H9 (cell line): ENCODE results near the gene TMEM225B. TPM values are rescaled to one million over a fixed set of nuclear protein-coding genes. Genes with fewer than 3 reads are reported as not detected.

Experiments
- DNase-seq: peaks from one replicate; pipeline ENCODE4 v3.0.0-alpha.2; 2017
- H2AFZ ChIP-seq: one replicate; pipeline ENCODE4 v1.6.1; 2013; ENCODE audit warnings: mild to moderate bottlenecking, low read length, control low read depth, moderate library complexity
- H2AK5ac ChIP-seq: 2 replicates; pipeline ENCODE4 v1.6.1; 2013; ENCODE audit warnings: low read length, control low read depth, mixed read lengths; ENCODE audit not compliant: insufficient read length
- H2BK120ac ChIP-seq: one replicate; pipeline ENCODE4 v1.6.1; 2013; ENCODE audit warnings: low read depth, mild to moderate bottlenecking, low read length, control low read depth, inconsistent platforms; ENCODE audit not compliant: poor library complexity, severe bottlenecking
- H2BK12ac ChIP-seq: 2 replicates; pipeline ENCODE4 v1.6.1; 2013; ENCODE audit warnings: low read length, control low read depth, mixed read lengths, low read depth; ENCODE audit not compliant: insufficient read length
- H2BK15ac ChIP-seq: 2 replicates; pipeline ENCODE4 v1.6.1; 2013; ENCODE audit warnings: low read depth, low read length, control low read depth
- H2BK20ac ChIP-seq: one replicate; pipeline ENCODE4 v1.6.1; 2013; ENCODE audit warnings: low read depth, mild to moderate bottlenecking, low read length, control low read depth, inconsistent platforms; ENCODE audit not compliant: poor library complexity, severe bottlenecking
- H2BK5ac ChIP-seq: 2 replicates; pipeline ENCODE4 v1.6.1; 2013; ENCODE audit warnings: low read length, control low read depth, mixed read lengths; ENCODE audit not compliant: insufficient read length
- H3K14ac ChIP-seq: 2 replicates; pipeline ENCODE4 v1.6.1; 2013; ENCODE audit warnings: low read length, control low read depth; ENCODE audit not compliant: insufficient read depth
- H3K18ac ChIP-seq: 2 replicates; pipeline ENCODE4 v1.6.1; 2013; ENCODE audit warnings: low read depth, mild to moderate bottlenecking, mixed read lengths, low read length, control low read depth; ENCODE audit not compliant: insufficient read length
- H3K23ac ChIP-seq: 2 replicates; pipeline ENCODE4 v1.6.1; 2013; ENCODE audit warnings: low read length, control low read depth, mixed read lengths, low read depth; ENCODE audit not compliant: insufficient read length
- H3K23me2 ChIP-seq: 2 replicates; pipeline ENCODE4 v1.6.1; 2013; ENCODE audit warnings: low read depth, mild to moderate bottlenecking, mixed read lengths, low read length, control low read depth; ENCODE audit not compliant: insufficient read length, poor library complexity, severe bottlenecking
- H3K27ac ChIP-seq: 2 replicates; pipeline ENCODE4 v1.5.1; 2013; ENCODE audit warnings: low read length, control low read depth, mixed read lengths, low read depth; ENCODE audit not compliant: insufficient read length
- H3K27me3 ChIP-seq: 2 replicates; pipeline ENCODE4 v1.6.1; 2013; ENCODE audit warnings: low read length, control low read depth, inconsistent platforms; ENCODE audit not compliant: insufficient read depth
- H3K4ac ChIP-seq: 2 replicates; pipeline ENCODE4 v1.6.1; 2013; ENCODE audit warnings: low read depth, mild to moderate bottlenecking, control low read depth, inconsistent platforms, low read length, moderate library complexity
- H3K4me1 ChIP-seq: 2 replicates; pipeline ENCODE4 v1.6.1; 2013; ENCODE audit warnings: low read length, control low read depth, inconsistent platforms; ENCODE audit not compliant: insufficient read depth
- H3K4me2 ChIP-seq: 2 replicates; pipeline ENCODE4 v1.6.1; 2013; ENCODE audit warnings: low read length, control low read depth, mixed read lengths; ENCODE audit not compliant: insufficient read length, insufficient read depth
- H3K56ac ChIP-seq: 2 replicates; pipeline ENCODE4 v1.6.1; 2013; ENCODE audit warnings: low read depth, mild to moderate bottlenecking, mixed read lengths, low read length, control low read depth; ENCODE audit not compliant: insufficient read length
- H3K79me1 ChIP-seq: 2 replicates; pipeline ENCODE4 v1.6.1; 2013; ENCODE audit warnings: low read depth, mild to moderate bottlenecking, moderate library complexity, low read length, control low read depth, inconsistent platforms; ENCODE audit not compliant: insufficient read depth, poor library complexity, severe bottlenecking
- H3K79me2 ChIP-seq: 2 replicates; pipeline ENCODE4 v1.6.1; 2013; ENCODE audit warnings: low read length, control low read depth, inconsistent platforms; ENCODE audit not compliant: insufficient read depth
- H3K9ac ChIP-seq: 2 replicates; pipeline ENCODE4 v1.6.1; 2013; ENCODE audit warnings: low read length, control low read depth, mixed read lengths; ENCODE audit not compliant: insufficient read length; ENCODE audit errors: extremely low read depth
- H3K9me3 ChIP-seq: one replicate; pipeline ENCODE4 v1.6.1; 2013; ENCODE audit warnings: low read depth, low read length, inconsistent platforms; ENCODE audit not compliant: control insufficient read depth
- H3T11ph ChIP-seq: one replicate; pipeline ENCODE4 v1.6.1; 2013; ENCODE audit warnings: mild to moderate bottlenecking, low read length, control low read depth, inconsistent platforms
- H4K20me1 ChIP-seq: one replicate; pipeline ENCODE4 v1.6.1; 2013; ENCODE audit not compliant: control insufficient read depth, insufficient read length, insufficient read depth
- H4K5ac ChIP-seq: 2 replicates; pipeline ENCODE4 v1.6.1; 2013; ENCODE audit warnings: low read depth, mild to moderate bottlenecking, mixed read lengths, low read length, control low read depth; ENCODE audit not compliant: insufficient read length
- H4K8ac ChIP-seq: replicated peaks from 2 replicates; pipeline ENCODE4 v1.6.1; 2013; ENCODE audit warnings: low read length, control low read depth, mixed read lengths, low read depth; ENCODE audit not compliant: insufficient read length
- H4K91ac ChIP-seq: 2 replicates; pipeline ENCODE4 v1.6.1; 2013; ENCODE audit warnings: low read depth, mild to moderate bottlenecking, moderate library complexity, mixed read lengths, low read length, control low read depth; ENCODE audit not compliant: insufficient read length
- H3K27ac Mint-ChIP-seq, 3 experiments: 2 replicates in 2 of 3; 3 replicates in 1 of 3; pipeline ENCODE4 v1.8.0; 2020 to 2021; ENCODE audit warnings: mixed read lengths in 3 of 3, mild to moderate bottlenecking in 1 of 3, moderate library complexity in 1 of 3
- H3K27me3 Mint-ChIP-seq: 2 replicates; pipeline ENCODE4 v1.8.0; 2021; ENCODE audit warnings: low read depth, mild to moderate bottlenecking, moderate library complexity, mixed read lengths
- H3K36me3 Mint-ChIP-seq, 3 experiments: 2 replicates in 2 of 3; 3 replicates in 1 of 3; pipeline ENCODE4 v1.8.0; 2020 to 2021; ENCODE audit warnings: low read depth in 3 of 3, mixed read lengths in 3 of 3; ENCODE audit not compliant: insufficient read depth in 1 of 3
- H3K4me1 Mint-ChIP-seq, 2 experiments: 2 replicates each; pipeline ENCODE4 v1.8.0; 2020; ENCODE audit warnings: mixed read lengths in 2 of 2
- H3K4me3 Mint-ChIP-seq, 2 experiments: 2 replicates in 1 of 2; 3 replicates in 1 of 2; pipeline ENCODE4 v1.8.0; 2020 to 2021; ENCODE audit warnings: mild to moderate bottlenecking in 2 of 2, mixed read lengths in 2 of 2, moderate library complexity in 1 of 2
- H3K9me3 Mint-ChIP-seq, 2 experiments: 2 replicates in 1 of 2; 3 replicates in 1 of 2; pipeline ENCODE4 v1.8.0; 2020; ENCODE audit warnings: mild to moderate bottlenecking in 2 of 2, mixed read lengths in 2 of 2, moderate library complexity in 1 of 2
- CTCF ChIP-seq: fragments of 200-600 bp; sonication (generic); conservative IDR thresholded peaks from 3 replicates; pipeline ENCODE4 v1.8.0; 2021; ENCODE audit warnings: antibody characterized with exemption, mild to moderate bottlenecking
- WGBS: extraction: QIAGEN DNeasy Blood & Tissue Kit; methylation state at CpG from one replicate; pipeline ENCODE4 v1.1.7; 2013; ENCODE audit warnings: missing lambda C conversion rate, low lambda C conversion rate, mixed read lengths; ENCODE audit not compliant: insufficient read length; ENCODE audit errors: extremely low coverage; 5-methylcytosine and 5-hydroxymethylcytosine counted together
- total RNA-seq: library from RNA; stranded (reverse); gene quantifications from 2 replicates; pipeline ENCODE4 v1.2.1, GENCODE V29; 2021

Gene TMEM225B
- total RNA-seq, 1 experiment from 2014 or later = not detected

GRCh38 chr7:99648843-99649242 is 50.8 kb downstream of the TMEM225B start:
- Histone ChIP-seq H4K91ac (no peak overlapping the region), H3K14ac (no peak overlapping the region), H3K56ac (no peak overlapping the region), H3K27ac (no peak overlapping the region), H3K79me1 (no peaks in the 10 kb centered on the region), H4K8ac (no peak overlapping the region), H2BK120ac (no peak overlapping the region), H4K5ac (no peak overlapping the region), H2BK15ac (no peak overlapping the region), H3K23me2 (no peaks in the 10 kb centered on the region), H2BK12ac (no peak overlapping the region), H3K4me1 (no peaks in the 10 kb centered on the region), H3K79me2 (no peaks in the 10 kb centered on the region), H3K4me2 (no peak overlapping the region), H4K20me1 (no peaks in the 10 kb centered on the region), H3K18ac (no peak overlapping the region), H3K9ac (no peak overlapping the region), H3T11ph (no peak overlapping the region), H2BK5ac (no peak overlapping the region), H2AFZ (no peak overlapping the region), H2BK20ac (no peak overlapping the region), H3K27me3 (no peaks in the 10 kb centered on the region), H3K9me3 (no peaks in the 10 kb centered on the region), H2AK5ac (no peak overlapping the region), H3K23ac (no peak overlapping the region), H3K4ac (no peak overlapping the region)
- no peak overlapping the region for H3K4me3 Mint-ChIP-seq
- H3K27me3 Mint-ChIP-seq = no peaks in the 10 kb centered on the region
- DNase-seq = no peak
- H3K4me1 Mint-ChIP-seq = no peaks in the 10 kb centered on the region
- H3K9me3 Mint-ChIP-seq = peaks cover 3 to 9% of the 10 kb centered on the region in 2 experiments; a peak in 3 of 5 replicates
- TF ChIP-seq CTCF = no peak
- WGBS = no CpG with 5 or more reads among the region's 2 CpGs
- H3K27ac Mint-ChIP-seq = no peak overlapping the region
- peaks cover 9 to 15% (median 13%) of the 10 kb centered on the region in 3 experiments for H3K36me3 Mint-ChIP-seq
